Measurements from ENCODE around the gene LGR5.

The LGR5 gene

GRCh38 chr12:71440345-71440762 lies 756 bp downstream of the LGR5 start:
- peaks cover 42% of the 10 kb centered on the region for H3K27me3 ChIP-seq (ENCODE audit: control insufficient read depth, insufficient read depth, low read length)
- H3K9ac ChIP-seq (ENCODE audit: low read depth, low read length), result no peak overlapping the region
- H3K4me2 ChIP-seq (ENCODE audit: low read length), result peak overlapping the region; percentile 97
- H3K9me3 ChIP-seq (replicated peaks; ENCODE audit: low read length), result no peaks in the 10 kb centered on the region
- H3K4me3 ChIP-seq (ENCODE audit: low read length), result peak overlapping the region; percentile 67
- no peaks in the 10 kb centered on the region for H3K36me3 ChIP-seq (ENCODE audit: insufficient read depth, low read length)
- H3K4me1 ChIP-seq (ENCODE audit: control insufficient read depth, insufficient read depth, low read length), result peaks cover 14% of the 10 kb centered on the region

- Histone ChIP-seq H3K9me3 (replicated peaks; ENCODE audit: low read length) (no peaks in the 10 kb centered on the region), H3K4me1 (ENCODE audit: control insufficient read depth, insufficient read depth, low read length) (peaks cover 14% of the 10 kb centered on the region), H3K36me3 (ENCODE audit: insufficient read depth, low read length) (no peaks in the 10 kb centered on the region), H3K9ac (ENCODE audit: low read depth, low read length) (no peak overlapping the region), H3K4me3 (ENCODE audit: low read length) (peak overlapping the region; percentile 67), H3K27me3 (ENCODE audit: control insufficient read depth, insufficient read depth, low read length) (peaks cover 42% of the 10 kb centered on the region), H3K4me2 (ENCODE audit: low read length) (peak overlapping the region; percentile 97)
Measured at GRCh38 chr12:71440763-71441748, 1.5 kb downstream of the LGR5 start.

- no peak overlapping the region for H3K4me2 ChIP-seq (ENCODE audit: low read length)
- no peak overlapping the region for H3K9ac ChIP-seq (ENCODE audit: low read depth, low read length)
- peaks cover 14% of the 10 kb centered on the region for H3K4me1 ChIP-seq (ENCODE audit: control insufficient read depth, insufficient read depth, low read length)
- H3K36me3 ChIP-seq (ENCODE audit: insufficient read depth, low read length), result no peaks in the 10 kb centered on the region
- no peak overlapping the region for H3K4me3 ChIP-seq (ENCODE audit: low read length)
- H3K9me3 ChIP-seq (replicated peaks; ENCODE audit: low read length), result no peaks in the 10 kb centered on the region
- H3K27me3 ChIP-seq (ENCODE audit: control insufficient read depth, insufficient read depth, low read length), result peaks cover 42% of the 10 kb centered on the region
Measured at GRCh38 chr12:71441836-71442566, 2.4 kb downstream of the LGR5 start.

GRCh38 chr12:71442567-71442931 lies 3.0 kb downstream of the LGR5 start:
- H3K9me3 ChIP-seq (replicated peaks; ENCODE audit: low read length), result no peaks in the 10 kb centered on the region
- no peak overlapping the region for H3K4me3 ChIP-seq (ENCODE audit: low read length)
- H3K9ac ChIP-seq (ENCODE audit: low read depth, low read length), result no peak overlapping the region
- H3K27me3 ChIP-seq (ENCODE audit: control insufficient read depth, insufficient read depth, low read length), result peaks cover 47% of the 10 kb centered on the region
- peaks cover 15% of the 10 kb centered on the region for H3K4me1 ChIP-seq (ENCODE audit: control insufficient read depth, insufficient read depth, low read length)
- H3K36me3 ChIP-seq (ENCODE audit: insufficient read depth, low read length), result no peaks in the 10 kb centered on the region
- H3K4me2 ChIP-seq (ENCODE audit: low read length), result no peak overlapping the region

GRCh38 chr12:71445071-71445470 lies 5.5 kb downstream of the LGR5 start:
- Histone ChIP-seq H3K36me3 (ENCODE audit: insufficient read depth, low read length) (no peaks in the 10 kb centered on the region), H3K27me3 (ENCODE audit: control insufficient read depth, insufficient read depth, low read length) (peaks cover 35% of the 10 kb centered on the region), H3K4me1 (ENCODE audit: control insufficient read depth, insufficient read depth, low read length) (peaks cover 12% of the 10 kb centered on the region), H3K9ac (ENCODE audit: low read depth, low read length) (no peak overlapping the region), H3K4me2 (ENCODE audit: low read length) (no peak overlapping the region), H3K9me3 (replicated peaks; ENCODE audit: low read length) (no peaks in the 10 kb centered on the region), H3K4me3 (ENCODE audit: low read length) (no peak overlapping the region)

- Histone ChIP-seq H3K27me3 (ENCODE audit: control insufficient read depth, insufficient read depth, low read length) (peaks cover 8% of the 10 kb centered on the region), H3K4me2 (ENCODE audit: low read length) (no peak overlapping the region), H3K4me3 (ENCODE audit: low read length) (no peak overlapping the region), H3K9me3 (replicated peaks; ENCODE audit: low read length) (no peaks in the 10 kb centered on the region), H3K36me3 (ENCODE audit: insufficient read depth, low read length) (no peaks in the 10 kb centered on the region), H3K4me1 (ENCODE audit: control insufficient read depth, insufficient read depth, low read length) (peaks cover 5% of the 10 kb centered on the region), H3K9ac (ENCODE audit: low read depth, low read length) (no peak overlapping the region)
Measured at GRCh38 chr12:71447691-71448132, 8.1 kb downstream of the LGR5 start.

- no peaks in the 10 kb centered on the region for H3K9me3 ChIP-seq (replicated peaks; ENCODE audit: low read length)
- H3K36me3 ChIP-seq (ENCODE audit: insufficient read depth, low read length), result no peaks in the 10 kb centered on the region
- H3K27me3 ChIP-seq (ENCODE audit: control insufficient read depth, insufficient read depth, low read length), result peaks cover 11% of the 10 kb centered on the region
- no peak overlapping the region for H3K4me3 ChIP-seq (ENCODE audit: low read length)
- peaks cover 5% of the 10 kb centered on the region for H3K4me1 ChIP-seq (ENCODE audit: control insufficient read depth, insufficient read depth, low read length)
- H3K4me2 ChIP-seq (ENCODE audit: low read length), result no peak overlapping the region
- H3K9ac ChIP-seq (ENCODE audit: low read depth, low read length), result no peak overlapping the region
Measured at GRCh38 chr12:71448150-71448581, 8.6 kb downstream of the LGR5 start.

- Histone ChIP-seq H3K36me3 (ENCODE audit: insufficient read depth, low read length) (no peaks in the 10 kb centered on the region), H3K9ac (ENCODE audit: low read depth, low read length) (no peak overlapping the region), H3K4me3 (ENCODE audit: low read length) (no peak overlapping the region), H3K4me1 (ENCODE audit: control insufficient read depth, insufficient read depth, low read length) (peaks cover 5% of the 10 kb centered on the region), H3K9me3 (replicated peaks; ENCODE audit: low read length) (no peaks in the 10 kb centered on the region), H3K4me2 (ENCODE audit: low read length) (no peak overlapping the region), H3K27me3 (ENCODE audit: control insufficient read depth, insufficient read depth, low read length) (peaks cover 23% of the 10 kb centered on the region)
Measured at GRCh38 chr12:71449373-71450070, 9.9 kb downstream of the LGR5 start.

- no peak overlapping the region for H3K4me2 ChIP-seq (ENCODE audit: low read length)
- H3K36me3 ChIP-seq (ENCODE audit: insufficient read depth, low read length), result no peaks in the 10 kb centered on the region
- H3K4me3 ChIP-seq (ENCODE audit: low read length), result no peak overlapping the region
- peaks cover 31% of the 10 kb centered on the region for H3K27me3 ChIP-seq (ENCODE audit: control insufficient read depth, insufficient read depth, low read length)
- H3K9ac ChIP-seq (ENCODE audit: low read depth, low read length), result no peak overlapping the region
- H3K9me3 ChIP-seq (replicated peaks; ENCODE audit: low read length), result no peaks in the 10 kb centered on the region
- peaks cover 5% of the 10 kb centered on the region for H3K4me1 ChIP-seq (ENCODE audit: control insufficient read depth, insufficient read depth, low read length)
Measured at GRCh38 chr12:71452006-71452405, 12.4 kb downstream of the LGR5 start.

GRCh38 chr12:71455028-71455737 lies 15.6 kb downstream of the LGR5 start:
- H3K4me2 ChIP-seq (ENCODE audit: low read length), result no peak overlapping the region
- H3K4me1 ChIP-seq (ENCODE audit: control insufficient read depth, insufficient read depth, low read length), result no peaks in the 10 kb centered on the region
- H3K27me3 ChIP-seq (ENCODE audit: control insufficient read depth, insufficient read depth, low read length), result peaks cover 24% of the 10 kb centered on the region
- no peaks in the 10 kb centered on the region for H3K9me3 ChIP-seq (replicated peaks; ENCODE audit: low read length)
- H3K4me3 ChIP-seq (ENCODE audit: low read length), result no peak overlapping the region
- no peak overlapping the region for H3K9ac ChIP-seq (ENCODE audit: low read depth, low read length)
- no peaks in the 10 kb centered on the region for H3K36me3 ChIP-seq (ENCODE audit: insufficient read depth, low read length)

- Histone ChIP-seq H3K4me1 (ENCODE audit: control insufficient read depth, insufficient read depth, low read length) (no peaks in the 10 kb centered on the region), H3K9me3 (replicated peaks; ENCODE audit: low read length) (no peaks in the 10 kb centered on the region), H3K27me3 (ENCODE audit: control insufficient read depth, insufficient read depth, low read length) (peaks cover 24% of the 10 kb centered on the region), H3K9ac (ENCODE audit: low read depth, low read length) (no peak overlapping the region), H3K4me3 (ENCODE audit: low read length) (no peak overlapping the region), H3K36me3 (ENCODE audit: insufficient read depth, low read length) (no peaks in the 10 kb centered on the region), H3K4me2 (ENCODE audit: low read length) (no peak overlapping the region)
Measured at GRCh38 chr12:71456316-71456715, 16.7 kb downstream of the LGR5 start.
